Stimulated activated CD8-positive, alpha-beta memory T cell treated with anti-CD3 and anti-CD28 coated beads, Interleukin-4, amount 100 ng/mL, for 4 hours (primary cell): ENCODE data around the gene JRKL.
"Not testable (repeated sequence)": the region's sequence is repeated elsewhere in the genome, so short reads cannot be mapped to it uniquely, and the experiment has no call there.

Experiments used
- DNase-seq, 2 donors: peaks; one replicate each; pipeline ENCODE4 v3.0.0-alpha.2; 2020; ENCODE audit warnings: low read depth in 2 of 2, low spot score in 1 of 2

The JRKL gene

DNA sequence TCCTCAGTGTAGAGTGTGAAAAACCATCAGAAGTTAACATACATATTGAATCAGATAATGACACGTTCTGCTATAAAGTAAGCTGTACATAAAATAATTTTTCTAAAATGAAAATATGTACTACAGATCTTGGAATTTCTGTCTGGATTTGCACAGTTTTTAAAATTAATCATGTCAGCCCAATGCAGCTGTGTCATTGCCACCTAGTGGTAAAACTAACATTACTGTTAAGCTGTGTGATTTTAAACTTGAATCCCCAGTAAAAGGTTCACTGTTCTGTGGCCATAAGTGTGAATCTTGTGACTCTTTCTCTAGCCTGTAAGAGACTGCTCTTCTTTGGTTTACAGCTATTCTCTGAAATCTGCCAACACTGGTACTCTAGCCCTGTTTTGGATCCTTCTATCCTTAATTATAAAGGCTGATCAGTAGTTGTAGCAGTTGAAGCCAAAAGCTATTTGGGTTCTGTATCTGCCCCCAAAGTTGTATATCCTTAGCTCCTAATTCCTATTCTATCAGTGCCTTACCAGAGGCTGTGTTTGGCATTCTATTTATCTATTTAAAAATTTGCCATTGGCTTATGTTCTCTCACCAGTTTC is 4.0 kb downstream of the JRKL start:
- DNase-seq: no peak

- no peak for DNase-seq
These were observed 5.0 kb downstream of the JRKL start for GRCh38 chr11:96394773-96395172.

- no peak for DNase-seq
These were observed 6.8 kb downstream of the JRKL start for GRCh38 chr11:96396637-96397036.

DNA sequence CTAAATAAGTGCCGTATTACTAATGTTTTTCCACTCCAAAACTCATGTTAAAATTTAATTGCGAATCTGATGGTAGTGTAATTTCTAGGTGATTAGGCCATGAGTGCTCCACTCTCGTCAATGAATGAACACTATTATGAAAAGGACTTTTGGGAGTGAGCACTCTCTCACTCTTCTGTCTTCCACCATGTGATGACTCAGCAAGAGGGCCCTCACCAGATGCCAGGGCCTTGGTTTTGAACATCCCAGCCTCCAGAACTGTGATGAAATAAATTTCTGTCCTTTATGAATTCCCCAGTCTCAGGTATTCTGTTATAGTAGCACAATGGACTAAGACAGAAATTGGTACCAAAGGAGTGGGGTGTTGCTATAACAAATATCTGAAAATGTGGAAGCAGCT is 8.1 kb downstream of the JRKL start:
- DNase-seq: no peak

GRCh38 chr11:96400697-96401096 is 10.9 kb downstream of the JRKL start:
- DNase-seq: no peak

DNA sequence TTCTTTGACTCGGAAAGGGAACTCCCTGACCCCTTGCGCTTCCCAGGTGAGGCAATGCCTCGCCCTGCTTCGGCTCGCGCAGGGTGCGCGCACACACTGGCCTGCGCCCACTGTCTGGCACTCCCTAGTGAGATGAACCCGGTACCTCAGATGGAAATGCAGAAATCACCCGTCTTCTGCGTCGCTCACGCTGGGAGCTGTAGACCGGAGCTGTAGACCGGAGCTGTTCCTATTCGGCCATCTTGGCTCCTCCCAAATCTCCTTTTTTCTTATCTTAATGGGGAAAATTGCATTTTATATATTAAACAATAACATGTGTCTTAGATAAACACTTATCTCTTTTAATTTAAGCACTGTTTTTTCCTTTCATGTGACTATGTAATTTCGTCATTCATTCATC is 21.6 kb downstream of the JRKL start:
- DNase-seq: not testable (repeated sequence)

DNA sequence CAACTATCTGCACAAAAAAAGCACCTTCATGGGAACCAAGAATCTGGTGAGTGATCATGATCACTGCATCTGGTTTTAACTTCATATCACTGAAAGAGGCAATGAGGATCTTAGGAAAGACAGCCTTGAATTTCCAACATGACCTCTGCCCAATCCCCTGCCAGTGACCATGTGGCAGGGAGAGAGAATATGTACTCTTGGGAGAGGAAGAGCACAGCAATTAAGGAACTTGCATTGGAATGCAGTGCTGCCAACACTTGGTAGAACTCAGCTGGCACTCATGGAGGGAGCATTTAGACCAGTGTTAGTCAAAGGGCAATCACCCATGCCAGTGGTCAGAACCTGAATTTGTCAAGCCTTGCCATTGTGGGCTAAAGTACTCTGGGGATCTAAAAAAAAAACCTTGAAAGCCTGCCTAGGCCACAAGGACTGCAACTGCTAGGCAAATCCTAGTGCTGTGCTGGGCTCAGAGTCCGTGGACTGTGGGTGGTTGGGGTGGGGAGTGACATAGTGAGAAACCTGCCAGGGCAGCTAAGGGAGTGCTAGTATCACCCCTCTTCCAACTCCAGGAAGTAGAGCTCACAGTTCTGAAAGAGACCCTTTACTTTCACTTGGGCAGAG is 23.1 kb downstream of the JRKL start:
- no peak for DNase-seq

DNA sequence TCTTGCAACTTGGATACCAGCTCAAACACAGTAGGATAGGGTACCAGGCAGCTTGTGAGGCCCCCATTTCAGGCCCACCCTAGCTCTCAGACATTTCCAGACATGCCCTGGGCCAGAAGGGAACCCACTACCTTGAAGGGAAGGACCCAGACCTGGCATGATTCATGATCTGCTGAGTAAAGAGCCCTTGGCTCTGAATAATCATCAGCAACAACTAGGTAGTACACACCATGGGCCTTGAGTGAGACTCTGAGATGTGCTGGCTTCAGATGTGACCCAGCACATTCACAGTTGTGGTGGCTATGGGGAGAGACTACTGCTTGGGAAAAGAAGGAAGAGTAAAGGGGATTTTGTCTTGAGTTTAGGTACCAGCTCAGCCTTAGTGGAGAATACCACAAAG is 23.6 kb downstream of the JRKL start:
- no peak for DNase-seq

DNA sequence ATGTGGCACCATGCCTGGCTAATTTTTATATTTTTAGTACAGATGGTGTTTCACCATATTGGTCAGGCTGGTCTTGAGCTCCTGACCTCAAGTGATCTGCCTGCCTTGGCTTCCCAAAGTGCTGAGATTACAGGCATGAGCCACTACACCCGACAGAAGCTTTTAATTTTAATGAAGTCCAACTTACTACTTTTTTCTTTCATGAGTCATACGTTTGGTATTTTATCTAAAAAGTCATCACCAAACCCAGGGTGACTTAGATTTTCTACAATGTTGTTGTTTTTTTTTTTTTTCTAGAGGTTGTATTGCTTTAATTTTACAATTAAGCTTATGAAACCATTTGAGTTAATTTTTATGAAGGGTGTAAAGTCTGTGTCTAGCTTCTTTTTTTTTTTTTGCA is 34.9 kb downstream of the JRKL start:
- DNase-seq: no peak

DNA sequence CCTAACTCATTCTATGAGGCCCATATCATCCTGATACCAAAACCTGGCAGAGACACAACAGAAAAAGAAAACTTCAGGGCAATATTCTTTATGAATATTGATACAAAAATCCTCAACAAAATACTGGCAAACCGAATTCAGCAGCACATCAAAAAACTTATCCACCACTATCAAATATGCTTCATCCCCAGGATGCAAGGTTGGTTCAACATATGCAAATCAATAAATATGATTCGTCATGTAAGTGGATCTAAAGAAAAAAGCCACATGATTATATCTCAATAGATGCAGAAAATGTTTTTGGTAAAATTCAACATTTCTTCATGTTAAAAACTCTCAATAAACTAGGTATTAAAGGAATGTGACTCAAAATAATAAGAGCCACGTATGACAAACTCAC is 40.9 kb downstream of the JRKL start:
- no peak for DNase-seq

DNA sequence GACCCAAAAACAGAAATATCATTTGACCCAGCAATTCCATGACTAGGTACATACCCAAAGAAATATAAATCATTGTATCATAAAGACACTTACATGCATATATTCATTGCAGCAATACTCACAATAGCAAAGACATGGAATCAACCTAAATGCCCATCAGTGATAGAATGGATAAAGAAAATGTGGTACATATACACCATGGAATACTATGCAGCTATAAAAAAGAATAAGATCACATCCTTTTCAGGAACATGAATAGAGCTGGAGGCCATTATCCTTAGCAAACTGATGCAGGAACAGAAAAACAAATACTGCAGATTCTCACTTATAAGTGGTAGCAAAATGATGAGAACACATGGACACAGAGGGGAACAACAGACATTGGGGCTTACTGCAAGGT is 42.8 kb downstream of the JRKL start:
- DNase-seq: not testable (repeated sequence)
